B cell (primary cell): ENCODE measurements around the gene DNAAF8. TPM values are rescaled to one million over a fixed set of nuclear protein-coding genes. Genes with fewer than 3 reads are reported as not detected.

Experiments
- ATAC-seq: fragments of 200-7000 bp; cut with Tn5 transposase; one replicate; pipeline ENCODE4 v1.10.0; 2021; ENCODE audit warnings: low read depth, mild to moderate bottlenecking, moderate number of reproducible peaks, moderate library complexity
- CTCF ChIA-PET: fragments of 350-600 bp; sonication (Branson Sonifier 250); formaldehyde crosslinking; loops from one replicate; lab custom pipeline; 2021; ENCODE audit warnings: antibody characterized with exemption, inconsistent platforms; lab: Charles Lee
- POLR2A ChIA-PET: fragments of 350-600 bp; sonication (Branson Sonifier 250); formaldehyde crosslinking; loops from one replicate; lab custom pipeline; 2021; ENCODE audit warnings: antibody characterized with exemption; lab: Charles Lee
- DNase-seq: peaks from one replicate; pipeline ENCODE4 v3.0.0; 2013
- H2AFZ ChIP-seq: 2 replicates; pipeline ENCODE4 v1.6.1; 2012; ENCODE audit warnings: mild to moderate bottlenecking, low read depth, low read length; ENCODE audit not compliant: insufficient read depth, poor library complexity, severe bottlenecking
- H3K27ac ChIP-seq, 2 donors: 1 replicate in 1 of 2; 2 replicates in 1 of 2; pipeline ENCODE4 v1.5.1; 2012 to 2013; ENCODE audit warnings: low read length in 2 of 2, mild to moderate bottlenecking in 2 of 2, moderate library complexity in 1 of 2
- H3K27me3 ChIP-seq, 4 experiments: fragments of 200-600 bp in 1 of 4; sonication (generic) in 1 of 4; replicated peaks in 1 of 4; 1 replicate in 2 of 4; 2 replicates in 2 of 4; pipeline versions ENCODE4 v1.6.1 to v1.7.0; 2013 to 2016; ENCODE audit warnings: low read length in 3 of 4, mild to moderate bottlenecking in 2 of 4, mixed read lengths in 1 of 4, moderate library complexity in 1 of 4; ENCODE audit not compliant: insufficient read depth in 4 of 4, control insufficient read depth in 3 of 4; ENCODE audit errors: control extremely low read depth in 1 of 4
- H3K36me3 ChIP-seq, 2 experiments: replicated peaks in 1 of 2; 1 replicate in 1 of 2; 2 replicates in 1 of 2; pipeline versions ENCODE4 v1.6.1 to v1.7.1; 2013; ENCODE audit warnings: low read length in 1 of 2; ENCODE audit not compliant: insufficient read depth in 2 of 2, control insufficient read depth in 1 of 2; ENCODE audit errors: control extremely low read depth in 1 of 2, extremely low read depth in 1 of 2
- H3K4me1 ChIP-seq, 2 donors: fragments of 200-600 bp in 1 of 2; sonication (generic) in 1 of 2; 1 replicate in 1 of 2; 2 replicates in 1 of 2; pipeline versions ENCODE4 v1.5.1 to v1.6.1; 2013 to 2017; ENCODE audit warnings: low read length in 2 of 2; ENCODE audit not compliant: control insufficient read depth in 2 of 2, insufficient read depth in 2 of 2
- H3K4me2 ChIP-seq: replicated peaks from 2 replicates; pipeline ENCODE3; 2012; ENCODE audit warnings: mild to moderate bottlenecking, low read depth, low read length; ENCODE audit not compliant: poor library complexity, severe bottlenecking
- H3K4me3 ChIP-seq, 5 experiments: fragments of 200-600 bp in 1 of 5; sonication (generic) in 1 of 5; 1 replicate in 3 of 5; 2 replicates in 2 of 5; pipeline versions ENCODE4 v1.5.1 to v1.7.0; 2011 to 2016; ENCODE audit warnings: low read length in 4 of 5, mild to moderate bottlenecking in 4 of 5, low read depth in 2 of 5, control low read depth in 1 of 5, moderate library complexity in 1 of 5; ENCODE audit not compliant: insufficient read depth in 1 of 5; ENCODE audit errors: control extremely low read depth in 1 of 5, extremely low read depth in 1 of 5
- H3K79me2 ChIP-seq: fragments of 200-600 bp; sonication (generic); one replicate; pipeline ENCODE4 v1.6.0; 2016; ENCODE audit warnings: low read length; ENCODE audit not compliant: control insufficient read depth, insufficient read depth
- H3K9ac ChIP-seq: fragments of 200-600 bp; sonication (generic); 2 replicates; pipeline ENCODE4 v1.6.1; 2017; ENCODE audit warnings: mild to moderate bottlenecking, low read length, moderate library complexity
- H3K9me3 ChIP-seq, 3 donors: one replicate each; pipeline versions ENCODE4 v1.6.1 to v1.7.1; 2013; ENCODE audit warnings: low read length in 2 of 3; ENCODE audit not compliant: control insufficient read depth in 2 of 3, insufficient read depth in 1 of 3; ENCODE audit errors: control extremely low read depth in 1 of 3
- H4K20me1 ChIP-seq: 2 replicates; pipeline ENCODE4 v1.6.0; 2012; ENCODE audit warnings: mild to moderate bottlenecking, low read length; ENCODE audit not compliant: insufficient read depth, control insufficient read depth, poor library complexity, severe bottlenecking
- H3K27ac Mint-ChIP-seq: one replicate; pipeline ENCODE4 v1.8.0; 2021; ENCODE audit warnings: mixed read lengths
- H3K27me3 Mint-ChIP-seq: one replicate; pipeline ENCODE4 v1.8.0; 2021; ENCODE audit warnings: mixed read lengths
- H3K4me1 Mint-ChIP-seq: one replicate; pipeline ENCODE4 v1.8.0; 2021; ENCODE audit warnings: mixed read lengths
- H3K4me3 Mint-ChIP-seq: one replicate; pipeline ENCODE4 v1.8.0; 2021; ENCODE audit warnings: mixed read lengths
- H3K9me3 Mint-ChIP-seq: one replicate; pipeline ENCODE4 v1.8.0; 2022; ENCODE audit warnings: mixed read lengths; ENCODE audit not compliant: insufficient read depth
- CTCF ChIP-seq: fragments of 200-600 bp; IDR thresholded peaks from one replicate; pipeline ENCODE4 v1.8.0; 2022; ENCODE audit warnings: antibody characterized with exemption, mild to moderate bottlenecking
- EZH2 ChIP-seq: IDR thresholded peaks from 2 replicates; pipeline ENCODE4 v1.6.1; 2012; ENCODE audit warnings: borderline replicate concordance, low read depth, mild to moderate bottlenecking, moderate library complexity, low read length; ENCODE audit not compliant: insufficient read depth, poor library complexity, severe bottlenecking
- WGBS: methylation state at CpG from one replicate; pipeline ENCODE4 v1.1.5; 2013; ENCODE audit warnings: missing lambda C conversion rate; ENCODE audit not compliant: insufficient coverage; 5-methylcytosine and 5-hydroxymethylcytosine counted together
- intact Hi-C: fragments of 100-400 bp; cut with micrococcal nuclease; formaldehyde crosslinking; loops from one replicate; pipeline ENCODE4 v1.10.0; 2022
- polyA plus RNA-seq: library from polyadenylated mRNA; depleted of rRNA; stranded (reverse); fragments of >200 nt; gene quantifications from 2 replicates; pipeline ENCODE4 v1.2.3, GENCODE V29; 2012
- total RNA-seq, 2 donors: library from RNA; stranded (reverse); fragments of 120-200 nt in 1 of 2; gene quantifications; 1 replicate in 1 of 2; 2 replicates in 1 of 2; pipeline versions ENCODE4 v1.2.3 to v1.2.4, GENCODE V29; 2013 to 2022

Gene DNAAF8
- total and polyA plus RNA-seq, 2 donors (not counting 1 experiment from before 2014, with no cell fraction given): 0.09 to 0.44 TPM

- Histone ChIP-seq H3K9me3 (peaks cover 0 to 6% (median 0%) of the 10 kb centered on the region in 3 donors), H3K27me3 (no peaks in the 10 kb centered on the region), H2AFZ (no peak overlapping the region), H3K27ac (no peak overlapping the region), H3K36me3 (peaks cover 2 to 41% of the 10 kb centered on the region in 2 experiments), H3K9ac (no peak overlapping the region), H3K4me3 (no peak overlapping the region), H3K79me2 (peaks cover 20% of the 10 kb centered on the region), H3K4me2 (no peak overlapping the region), H4K20me1 (peaks cover 4% of the 10 kb centered on the region), H3K4me1 (peaks cover 0 to 19% of the 10 kb centered on the region in 2 donors)
- WGBS: 98% methylated on average over 7 of the region's 8 CpGs
- no peaks in the 10 kb centered on the region for H3K9me3 Mint-ChIP-seq
- H3K4me3 Mint-ChIP-seq: no peak overlapping the region
- DNase-seq: no peak
- H3K27me3 Mint-ChIP-seq: no peaks in the 10 kb centered on the region
- intact Hi-C loops: no loop called here
- POLR2A ChIA-PET: no interaction called here
- CTCF ChIA-PET: no interaction called here
- peaks cover 22% of the 10 kb centered on the region for H3K4me1 Mint-ChIP-seq
- ATAC-seq: no peak
- no peak overlapping the region for H3K27ac Mint-ChIP-seq
- no peak for TF ChIP-seq EZH2
Measured at GRCh38 chr16:4750896-4751295, 16.6 kb downstream of the DNAAF8 start.

GRCh38 chr16:4752351-4753100, 18.2 kb downstream of the DNAAF8 start:
- CTCF ChIA-PET: no interaction called here

More at GRCh38 chr16:4752351-4753100, 18.2 kb downstream of the DNAAF8 start:
- H3K4me3 ChIP-seq: no peak overlapping the region
- H3K36me3 ChIP-seq: peaks cover 2 to 45% of the 10 kb centered on the region in 2 experiments
- Mint-ChIP-seq H3K9me3 (no peaks in the 10 kb centered on the region), H3K4me3 (no peak overlapping the region), H3K4me1 (peaks cover 13% of the 10 kb centered on the region), H3K27ac (no peak overlapping the region), H3K27me3 (no peaks in the 10 kb centered on the region)
- intact Hi-C loops: no loop called here
- TF ChIP-seq EZH2 (no peak), CTCF (no peak)
- no peak overlapping the region for H3K9ac ChIP-seq
- H3K9me3 ChIP-seq: peaks cover 0 to 6% (median 0%) of the 10 kb centered on the region in 3 donors
- peaks cover 4% of the 10 kb centered on the region for H4K20me1 ChIP-seq
- H2AFZ ChIP-seq: no peak overlapping the region
- no peak overlapping the region for H3K4me2 ChIP-seq
- H3K27ac ChIP-seq: no peak overlapping the region
- H3K4me1 ChIP-seq: peaks cover 0 to 11% of the 10 kb centered on the region in 2 donors
- POLR2A ChIA-PET: interaction anchor here (1.2 kb wide), 1 partner anchor 18 kb away, joined by 3 read pairs; the partner anchor contains the start of genes ANKS3 and DNAAF8
- no peak for ATAC-seq
- WGBS: 63% methylated on average over 41 of the region's 44 CpGs
- peaks cover 20% of the 10 kb centered on the region for H3K79me2 ChIP-seq
- no peak for DNase-seq
- H3K27me3 ChIP-seq: no peaks in the 10 kb centered on the region
